ENCODE data around the gene MAP1LC3B.

Gene MAP1LC3B

DNA sequence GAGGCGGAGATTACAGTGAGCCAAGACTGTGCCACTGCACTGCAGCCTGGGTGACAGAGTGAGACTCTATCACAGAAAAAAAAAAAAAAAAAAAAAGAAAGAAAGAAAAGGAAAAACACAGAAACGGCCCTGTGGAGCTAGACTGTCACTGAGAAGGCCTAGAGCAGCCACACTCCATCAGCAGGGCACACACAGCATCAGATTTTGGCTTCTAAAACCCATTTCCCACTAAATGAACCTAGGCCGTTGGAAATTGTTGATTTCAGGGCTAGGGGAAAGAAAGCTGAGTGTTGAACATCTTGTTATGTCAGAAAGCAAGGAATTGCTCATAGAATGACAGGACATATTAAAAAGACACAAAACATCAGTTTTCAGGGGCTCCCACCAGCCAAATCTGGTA lies 51.8 kb downstream of the MAP1LC3B start:
- TF ChIP-seq REST (IDR thresholded peaks at IDR 0.05; ENCODE audit: low read depth) (no peak), FOXM1 (IDR thresholded peaks at IDR 0.05; ENCODE audit: borderline replicate concordance, low read depth) (no peak), YY1 (IDR thresholded peaks at IDR 0.05; ENCODE audit: low read depth) (no peak), TAF1 (IDR thresholded peaks at IDR 0.05; ENCODE audit: low read depth) (no peak), EP300 (IDR thresholded peaks at IDR 0.05; ENCODE audit: borderline replicate concordance) (no peak), TEAD4 (IDR thresholded peaks at IDR 0.05) (no peak), CEBPB (IDR thresholded peaks at IDR 0.05) (no peak), EGR1 (IDR thresholded peaks at IDR 0.05) (no peak), NFIC (IDR thresholded peaks at IDR 0.05) (no peak)
- TF ChIP-seq, protein P1, sequence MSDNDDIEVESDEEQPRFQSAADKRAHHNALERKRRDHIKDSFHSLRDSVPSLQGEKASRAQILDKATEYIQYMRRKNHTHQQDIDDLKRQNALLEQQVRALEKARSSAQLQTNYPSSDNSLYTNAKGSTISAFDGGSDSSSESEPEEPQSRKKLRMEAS (IDR thresholded peaks at IDR 0.05): no peak

DNA sequence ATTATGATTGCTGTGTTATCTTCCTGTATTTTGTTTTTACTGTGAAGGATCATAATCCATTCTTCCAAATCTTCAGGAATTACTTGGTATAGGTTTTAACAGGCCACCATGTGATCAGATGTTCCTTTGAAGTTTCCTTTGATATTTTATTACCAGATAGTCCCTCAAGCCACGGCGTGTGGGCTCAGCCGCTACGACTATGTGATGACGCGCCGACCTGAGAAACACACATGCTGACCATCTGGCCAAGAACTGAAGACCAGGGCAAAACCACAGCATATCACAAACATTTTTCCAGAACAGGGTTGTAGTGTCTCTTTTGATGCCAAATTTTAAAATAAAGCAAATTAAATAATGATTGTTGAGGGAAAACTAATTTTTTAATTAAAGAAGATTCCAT lies 53.4 kb downstream of the MAP1LC3B start:
- TF ChIP-seq, protein P1 (IDR thresholded peaks at IDR 0.05): no peak
- TF ChIP-seq NFIC (IDR thresholded peaks at IDR 0.05): no peak
- TF ChIP-seq EP300 (IDR thresholded peaks at IDR 0.05; ENCODE audit: borderline replicate concordance): no peak
- TF ChIP-seq EGR1 (IDR thresholded peaks at IDR 0.05): no peak
- no peak for TF ChIP-seq YY1 (IDR thresholded peaks at IDR 0.05; ENCODE audit: low read depth)
- TF ChIP-seq CREB1 (IDR thresholded peaks at IDR 0.05; ENCODE audit: low read depth): no peak

DNA sequence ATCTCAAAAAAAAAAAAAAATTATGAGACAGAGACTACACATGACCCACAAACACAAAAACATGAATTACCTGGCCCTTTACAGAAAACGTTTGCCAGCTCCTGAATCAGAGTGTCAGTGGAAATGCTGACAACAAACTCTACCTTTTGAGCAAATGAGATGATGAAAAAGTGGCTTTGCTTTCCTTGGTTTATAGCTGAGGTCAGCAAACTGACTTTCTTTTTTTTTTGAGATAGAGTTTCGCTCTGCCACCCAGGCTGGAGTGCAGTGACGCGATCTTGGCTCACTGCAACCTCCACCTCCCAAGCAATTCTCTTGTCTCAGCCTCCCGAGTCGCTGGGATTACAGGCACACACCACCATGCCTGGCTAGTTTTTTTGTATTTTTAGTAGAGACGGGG lies 54.3 kb downstream of the MAP1LC3B start:
- TF ChIP-seq EGR1 (IDR thresholded peaks at IDR 0.05) (no peak), CREB1 (IDR thresholded peaks at IDR 0.05; ENCODE audit: low read depth) (no peak), FOXM1 (IDR thresholded peaks at IDR 0.05; ENCODE audit: borderline replicate concordance, low read depth) (no peak), TAF1 (IDR thresholded peaks at IDR 0.05; ENCODE audit: low read depth) (no peak), NFIC (IDR thresholded peaks at IDR 0.05) (no peak), EP300 (IDR thresholded peaks at IDR 0.05; ENCODE audit: borderline replicate concordance) (no peak), RAD21 (IDR thresholded peaks at IDR 0.05; ENCODE audit: low read depth) (no peak), CEBPB (IDR thresholded peaks at IDR 0.05) (no peak), YY1 (IDR thresholded peaks at IDR 0.05; ENCODE audit: low read depth) (no peak), REST (IDR thresholded peaks at IDR 0.05; ENCODE audit: low read depth) (no peak), ZBTB7A (IDR thresholded peaks at IDR 0.05; ENCODE audit: low read depth) (no peak), TCF12 (IDR thresholded peaks at IDR 0.05; ENCODE audit: low read depth) (no peak), TEAD4 (IDR thresholded peaks at IDR 0.05) (no peak)
- TF ChIP-seq, protein P1 (IDR thresholded peaks at IDR 0.05): no peak
- TF ChIP-seq, protein P2, sequence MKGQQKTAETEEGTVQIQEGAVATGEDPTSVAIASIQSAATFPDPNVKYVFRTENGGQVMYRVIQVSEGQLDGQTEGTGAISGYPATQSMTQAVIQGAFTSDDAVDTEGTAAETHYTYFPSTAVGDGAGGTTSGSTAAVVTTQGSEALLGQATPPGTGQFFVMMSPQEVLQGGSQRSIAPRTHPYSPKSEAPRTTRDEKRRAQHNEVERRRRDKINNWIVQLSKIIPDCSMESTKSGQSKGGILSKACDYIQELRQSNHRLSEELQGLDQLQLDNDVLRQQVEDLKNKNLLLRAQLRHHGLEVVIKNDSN (IDR thresholded peaks at IDR 0.05): no peak

- TF ChIP-seq CREB1 (IDR thresholded peaks at IDR 0.05; ENCODE audit: low read depth): no peak
- TF ChIP-seq, protein P2 (IDR thresholded peaks at IDR 0.05): no peak
- no peak for TF ChIP-seq REST (IDR thresholded peaks at IDR 0.05; ENCODE audit: low read depth)
- TF ChIP-seq TAF1 (IDR thresholded peaks at IDR 0.05; ENCODE audit: low read depth): no peak
- no peak for TF ChIP-seq TEAD4 (IDR thresholded peaks at IDR 0.05)
- no peak for TF ChIP-seq EGR1 (IDR thresholded peaks at IDR 0.05)
- TF ChIP-seq EP300 (IDR thresholded peaks at IDR 0.05; ENCODE audit: borderline replicate concordance): no peak
- TF ChIP-seq FOXM1 (IDR thresholded peaks at IDR 0.05; ENCODE audit: borderline replicate concordance, low read depth): no peak
- TF ChIP-seq RAD21 (IDR thresholded peaks at IDR 0.05; ENCODE audit: low read depth): no peak
- no peak for TF ChIP-seq CEBPB (IDR thresholded peaks at IDR 0.05)
- TF ChIP-seq, protein P1 (IDR thresholded peaks at IDR 0.05): no peak
These were observed 55.2 kb downstream of the MAP1LC3B start for GRCh38 chr16:87447323-87447722.

All from Ishikawa (cell line).